HG02938 (cell line): ENCODE data around the gene MYDGF.

Experiments used
- ATAC-seq: cut with Tn5 transposase; IDR thresholded peaks from one replicate; pipeline ENCODE4 v1.9.1; 2021; ENCODE audit warnings: mild to moderate bottlenecking, moderate library complexity; ENCODE audit not compliant: unreplicated experiment

The MYDGF gene

DNA sequence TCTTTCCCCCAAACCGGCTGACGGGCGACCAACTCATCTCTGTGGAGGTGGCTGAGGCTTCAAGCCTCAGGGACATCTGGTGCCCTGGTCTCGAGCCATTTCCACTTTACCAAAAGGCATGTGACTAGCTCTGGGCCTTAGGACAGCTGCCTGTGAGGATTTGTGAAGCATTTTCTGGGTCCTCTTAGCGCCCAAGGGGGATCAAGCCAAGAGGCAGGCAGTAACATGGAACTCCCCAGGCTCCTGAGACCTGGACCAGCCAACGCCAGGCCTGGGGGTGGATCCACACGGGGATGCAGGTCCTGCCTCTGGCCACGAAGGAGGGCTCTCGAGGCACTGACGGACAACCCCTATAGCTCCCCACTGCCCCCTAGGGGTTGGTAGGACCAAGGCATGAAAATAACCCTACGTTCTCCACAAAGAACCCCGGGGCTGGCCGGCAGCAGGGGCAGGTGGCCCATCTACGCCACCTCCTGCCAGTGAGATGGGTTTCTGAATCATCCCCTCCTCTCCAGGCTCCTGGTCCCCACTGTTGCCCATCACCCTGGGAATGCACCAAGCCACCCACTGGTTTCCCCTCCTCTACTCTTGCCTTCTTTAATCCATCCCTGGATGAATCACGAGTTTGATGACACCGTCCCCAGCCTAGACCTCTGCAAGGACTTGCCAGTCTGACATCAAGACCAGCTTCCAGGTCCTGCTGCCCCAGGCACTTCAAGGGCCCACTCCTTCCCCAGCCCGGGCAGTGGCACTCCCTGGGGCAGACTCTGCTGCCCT lies 7.0 kb upstream of the MYDGF start:
- ATAC-seq: no peak

DNA sequence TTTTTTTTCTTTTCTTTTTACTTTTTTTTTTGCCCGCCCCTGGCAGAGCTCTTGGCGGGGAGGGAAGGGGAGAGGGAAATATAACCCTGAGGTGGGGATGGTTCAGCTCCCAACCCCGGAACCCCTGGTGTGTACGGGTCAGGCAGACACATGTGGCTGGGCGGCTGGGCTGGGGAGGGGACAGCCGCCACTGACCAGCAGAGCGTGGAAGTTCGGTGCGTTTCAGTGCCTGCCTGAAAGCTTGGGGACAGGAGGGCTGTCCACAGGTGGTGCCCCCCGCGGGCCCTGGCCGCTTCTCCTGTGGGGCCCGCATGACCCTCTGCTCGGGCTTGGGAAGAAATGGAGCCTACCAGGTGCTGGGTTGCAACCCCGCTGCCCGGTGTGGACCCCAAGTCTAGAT lies 5.2 kb upstream of the MYDGF start:
- ATAC-seq: no peak

DNA sequence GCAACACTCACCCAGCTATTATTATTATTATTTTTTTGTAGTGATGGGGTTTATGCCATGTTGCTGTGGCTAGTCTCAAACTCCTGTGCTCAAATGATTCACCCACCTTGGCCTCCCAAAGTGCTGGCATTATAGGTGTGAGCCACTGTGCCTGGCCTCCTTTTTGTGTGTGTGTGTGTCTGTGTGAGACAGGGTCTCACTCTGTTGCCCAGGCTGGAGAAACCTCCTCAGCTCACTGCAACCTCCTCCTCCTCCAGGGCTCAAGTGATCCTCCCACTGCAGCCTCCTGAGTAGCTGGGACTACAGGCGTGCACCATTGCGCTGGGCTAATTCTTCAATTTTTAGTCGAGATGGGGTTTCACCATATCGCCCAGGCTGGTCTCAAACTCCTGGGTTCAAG lies 3.6 kb upstream of the MYDGF start:
- no peak for ATAC-seq

DNA sequence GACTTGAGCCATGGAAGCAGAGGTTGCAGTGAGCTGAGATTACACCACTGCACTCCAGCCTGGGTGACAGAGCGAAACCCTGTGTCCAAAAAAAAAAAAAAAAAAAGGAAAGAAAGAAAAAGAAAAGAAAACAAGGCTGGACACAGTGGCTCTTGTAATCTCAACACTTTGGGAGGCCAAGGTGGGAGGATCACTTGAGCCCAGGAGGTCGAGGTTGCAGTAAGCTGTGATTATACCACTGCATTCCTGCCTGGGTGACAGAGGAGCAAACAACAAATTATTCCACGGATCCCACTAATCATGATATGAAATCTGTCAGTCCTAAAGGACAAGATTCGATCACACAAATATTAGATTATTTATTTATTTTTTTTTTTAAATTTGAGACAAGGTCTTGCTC lies 3.1 kb upstream of the MYDGF start:
- no peak for ATAC-seq

DNA sequence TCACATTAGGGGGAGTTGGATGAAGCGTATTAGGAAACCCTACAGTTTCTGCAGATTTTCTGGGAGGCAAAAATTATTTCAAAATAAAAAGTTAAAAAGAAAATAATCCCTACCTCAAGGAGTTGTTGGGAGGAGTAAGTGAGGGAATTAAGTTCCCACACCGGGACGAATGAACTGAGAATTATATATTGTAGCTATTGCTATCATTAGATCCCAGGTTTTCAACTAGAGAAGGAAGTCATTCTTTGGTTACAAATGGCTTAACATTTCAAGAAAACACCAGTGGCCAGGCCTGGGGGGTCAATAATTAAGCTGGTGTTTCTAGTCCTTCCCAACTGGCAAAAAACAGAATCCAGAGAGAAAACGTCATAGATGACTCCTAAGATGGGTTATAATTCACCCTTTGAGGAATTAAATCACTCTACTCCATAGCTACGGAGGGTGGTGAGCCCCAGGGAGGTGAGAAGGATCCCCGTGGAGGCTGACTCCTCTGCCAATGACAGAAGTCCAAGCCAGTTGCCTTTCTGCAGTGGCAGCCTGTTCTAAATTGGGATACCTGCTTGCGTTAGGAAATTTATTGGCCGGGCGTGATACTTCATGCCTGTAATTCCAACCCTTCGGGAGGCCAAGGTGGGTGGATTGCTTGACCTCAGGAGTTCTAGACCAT lies 1.2 kb upstream of the MYDGF start:
- ATAC-seq: no peak

DNA sequence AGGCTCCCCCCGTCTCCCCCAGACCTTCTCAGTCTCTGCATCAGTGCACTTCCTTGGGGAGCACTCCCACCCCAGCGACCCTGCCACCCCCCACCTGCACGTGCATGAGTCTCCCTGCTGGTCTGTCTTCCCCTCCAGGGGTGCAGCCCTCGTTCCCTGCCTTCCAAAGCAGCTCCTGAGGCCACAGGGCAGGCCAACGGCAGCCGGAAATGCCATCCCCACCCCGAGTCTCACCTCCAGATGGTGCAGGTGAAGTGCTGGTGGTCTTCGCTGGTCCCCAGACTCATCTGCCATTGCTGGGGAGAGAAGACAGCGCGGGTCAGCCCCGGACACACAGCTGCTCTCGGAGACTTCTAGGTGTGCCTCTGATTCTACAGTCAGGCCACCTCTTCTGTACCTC lies 5.5 kb downstream of the MYDGF start:
- ATAC-seq: no peak

DNA sequence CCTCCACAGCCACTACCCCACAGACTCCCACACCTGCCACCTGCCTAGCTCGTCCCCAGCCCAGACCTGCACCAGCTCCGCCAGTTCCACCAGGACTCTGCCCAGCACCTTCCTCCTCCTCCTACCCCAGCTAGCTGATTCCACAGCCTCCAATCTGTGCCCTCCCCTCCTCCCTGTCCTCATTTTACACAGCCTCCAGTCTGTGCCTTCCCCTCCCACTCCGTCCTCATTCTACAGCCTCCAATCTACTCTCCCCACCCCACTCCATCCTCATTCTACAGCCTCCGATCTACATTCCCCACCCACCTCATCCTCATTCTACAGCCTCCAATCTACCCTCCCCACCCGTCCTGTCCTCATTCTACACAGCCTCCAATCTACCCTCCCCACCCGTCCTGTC lies 7.3 kb downstream of the MYDGF start:
- ATAC-seq: no peak

DNA sequence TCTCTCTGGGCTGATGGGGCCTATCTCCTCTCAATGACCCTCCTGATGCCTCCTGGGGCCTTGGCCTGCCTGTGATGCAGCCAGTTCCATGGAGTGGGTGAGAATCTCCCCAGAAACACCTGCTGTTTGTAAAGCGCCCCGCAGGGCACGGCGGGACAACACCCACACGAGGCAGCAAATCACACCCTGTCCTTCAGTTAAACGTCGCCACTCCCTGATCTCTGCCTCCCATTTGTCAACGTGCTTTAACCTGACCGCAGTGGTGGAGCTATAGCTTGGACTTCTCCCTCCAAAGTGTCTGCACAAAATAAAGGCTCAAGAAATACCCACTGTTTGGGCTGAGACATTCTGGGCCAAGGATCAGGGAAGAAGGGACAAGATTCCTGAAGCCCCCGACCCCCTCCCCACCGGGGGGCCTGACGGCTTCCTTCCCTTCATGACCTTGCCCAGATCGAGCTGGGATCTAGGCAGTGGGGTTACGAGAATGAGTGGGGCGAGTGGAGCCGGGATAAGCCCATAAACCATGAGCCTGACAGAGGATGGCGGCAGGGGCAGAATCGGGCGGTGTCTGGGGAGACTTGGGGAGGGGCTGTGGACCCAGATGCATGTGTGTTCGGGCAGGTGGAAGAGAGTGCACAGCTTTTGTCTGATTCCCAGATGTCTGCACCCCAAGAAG lies 8.0 kb downstream of the MYDGF start:
- ATAC-seq: no peak

DNA sequence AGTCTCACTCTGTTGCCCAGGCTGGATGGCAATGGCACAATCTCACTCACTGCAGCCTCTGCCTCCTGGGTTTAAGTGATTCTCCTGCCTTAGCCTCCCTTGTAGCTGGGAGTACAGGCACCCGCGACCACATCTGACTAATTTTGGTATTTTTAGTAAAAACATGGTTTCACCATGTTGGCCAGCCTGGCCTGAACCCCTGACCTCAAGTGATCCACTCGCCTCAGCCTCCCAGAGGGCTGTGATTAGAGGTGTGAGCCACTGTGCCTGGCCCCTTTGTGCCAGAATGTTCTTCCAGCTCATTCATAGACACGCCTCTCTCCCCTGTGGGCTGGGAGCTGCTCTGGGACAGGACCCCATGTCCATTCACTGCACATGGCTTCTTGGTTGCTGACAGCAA lies 9.1 kb downstream of the MYDGF start:
- no peak for ATAC-seq

DNA sequence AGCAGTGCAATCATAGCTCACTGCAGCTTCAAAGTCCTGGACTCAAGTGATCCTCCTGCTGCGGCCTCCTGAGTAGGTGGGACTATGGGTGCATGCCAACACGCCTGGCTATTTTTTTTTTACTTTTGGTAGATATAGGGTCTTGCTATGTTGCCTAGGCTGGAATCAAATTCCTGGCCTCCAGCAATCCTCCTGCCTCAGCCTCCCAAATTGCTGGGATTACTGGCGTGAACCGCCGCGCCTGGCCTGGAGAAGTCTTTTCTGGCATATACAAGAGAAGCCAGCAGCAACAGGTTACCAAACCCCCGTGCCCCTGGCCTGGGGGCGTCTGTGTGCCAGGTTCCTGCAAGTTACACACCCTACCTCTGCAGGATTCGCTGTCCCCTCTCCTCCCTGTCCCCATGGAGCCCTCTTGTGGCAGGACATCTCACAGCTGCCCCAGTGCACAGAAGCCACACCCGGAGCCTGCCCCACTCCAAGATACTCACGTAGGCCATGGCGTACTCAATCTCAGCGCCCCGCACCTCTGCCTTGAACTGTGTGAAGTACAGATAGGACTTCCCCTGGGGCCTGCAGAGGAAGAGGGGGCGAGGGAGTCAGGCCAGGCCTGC lies 9.9 kb downstream of the MYDGF start:
- no peak for ATAC-seq

DNA sequence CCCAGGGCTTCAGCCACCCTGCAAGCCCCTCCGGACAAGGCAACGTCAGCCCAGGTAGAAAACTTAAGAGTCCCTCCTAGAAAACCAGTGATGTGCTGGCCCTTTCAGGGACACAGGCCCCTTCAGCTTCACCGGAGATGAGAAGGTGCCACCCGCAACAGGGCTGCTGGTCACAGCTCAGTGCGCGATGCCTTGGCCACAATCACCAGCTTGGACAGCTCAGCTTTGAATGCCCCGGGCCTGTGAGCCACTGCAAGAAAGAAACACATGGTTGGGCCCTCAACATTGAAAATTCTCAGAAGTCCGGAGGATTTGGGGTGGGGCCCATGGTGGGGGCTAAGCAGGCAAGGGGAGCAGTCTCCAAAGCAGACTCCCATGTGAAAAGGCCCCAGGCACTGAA lies 12.3 kb downstream of the MYDGF start:
- no peak for ATAC-seq

DNA sequence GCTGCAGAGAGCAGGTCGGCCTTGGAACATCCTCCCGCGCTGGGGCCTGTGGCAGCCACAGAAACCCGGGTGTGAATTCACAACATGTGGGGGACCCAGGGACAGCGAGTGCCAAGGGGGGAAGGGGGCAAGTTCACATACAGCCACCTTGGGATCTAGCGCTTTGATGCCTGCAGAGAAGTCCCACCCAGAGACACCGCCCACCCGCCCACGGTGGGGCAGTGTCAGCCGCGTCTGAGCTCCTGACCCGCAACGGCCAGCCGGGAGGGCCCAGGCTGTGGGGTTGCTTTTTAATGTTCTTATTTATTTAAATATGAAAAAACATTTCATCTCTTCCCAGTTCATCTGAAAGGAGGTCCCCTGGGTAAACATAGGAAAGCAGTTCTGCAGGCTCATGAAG lies 12.9 kb downstream of the MYDGF start:
- no peak for ATAC-seq

DNA sequence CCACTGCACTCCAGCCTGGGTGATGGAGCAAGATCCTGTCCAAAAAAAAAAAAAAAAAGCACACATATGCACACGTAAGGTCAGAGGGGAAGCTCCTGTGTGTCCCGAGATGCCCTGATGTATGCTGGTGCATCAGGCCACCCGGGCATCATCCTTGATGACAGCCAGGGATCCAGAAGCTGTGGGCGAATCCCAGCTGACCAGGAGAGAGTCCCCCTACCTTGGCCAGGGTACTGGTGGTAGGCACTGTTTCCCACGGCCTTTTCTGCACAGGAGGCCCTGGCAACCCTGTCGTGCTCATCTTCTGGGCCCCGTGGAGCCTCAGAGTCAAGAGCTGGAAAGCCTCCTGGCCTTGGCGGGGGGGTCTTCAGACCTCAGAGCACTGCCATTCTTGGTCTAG lies 14.0 kb downstream of the MYDGF start:
- no peak for ATAC-seq

DNA sequence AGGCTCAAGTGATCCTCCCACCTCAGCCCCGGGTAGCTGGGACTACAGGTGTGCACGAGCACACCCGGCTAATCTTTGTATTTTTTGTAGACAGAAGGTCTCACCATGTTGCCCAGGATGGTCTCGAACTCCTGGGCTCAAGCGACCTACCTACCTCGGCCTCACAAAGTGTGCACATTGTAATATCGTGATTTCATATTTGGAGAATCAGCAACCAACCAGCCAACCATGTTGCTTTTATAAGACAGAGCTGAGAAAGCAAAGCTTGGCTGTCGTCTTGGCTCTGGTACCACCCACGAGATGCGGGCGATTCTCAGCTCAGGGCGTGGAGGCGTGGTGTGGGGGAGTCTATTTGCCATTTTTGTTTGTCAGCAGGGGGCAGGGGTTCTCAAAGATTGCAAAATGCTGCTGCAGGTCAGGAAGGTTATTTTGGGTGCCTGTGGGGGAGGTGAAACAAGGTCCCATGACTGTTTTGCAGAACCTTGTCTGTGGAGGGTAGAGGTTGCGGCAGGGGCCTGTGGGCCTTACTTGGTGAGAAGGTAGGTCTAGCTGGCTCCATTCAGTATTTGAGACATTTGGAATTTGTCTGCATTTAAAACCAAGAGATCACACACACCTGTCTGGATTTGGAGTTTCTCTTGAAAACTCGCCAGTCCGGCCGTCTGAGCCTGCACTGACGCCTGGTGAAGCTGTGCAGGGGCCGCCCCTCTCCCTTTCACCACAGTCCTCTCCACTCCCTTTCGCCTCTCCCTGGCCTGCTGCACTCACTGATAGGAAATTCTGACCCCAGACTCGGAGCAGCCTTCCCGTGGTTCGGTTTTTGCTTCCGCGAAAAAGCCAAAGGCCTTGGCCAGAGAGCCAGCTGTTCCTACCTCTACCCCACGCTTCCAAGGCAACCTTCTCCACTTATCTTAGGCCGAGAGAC lies 15.4 kb downstream of the MYDGF start:
- ATAC-seq: no peak

DNA sequence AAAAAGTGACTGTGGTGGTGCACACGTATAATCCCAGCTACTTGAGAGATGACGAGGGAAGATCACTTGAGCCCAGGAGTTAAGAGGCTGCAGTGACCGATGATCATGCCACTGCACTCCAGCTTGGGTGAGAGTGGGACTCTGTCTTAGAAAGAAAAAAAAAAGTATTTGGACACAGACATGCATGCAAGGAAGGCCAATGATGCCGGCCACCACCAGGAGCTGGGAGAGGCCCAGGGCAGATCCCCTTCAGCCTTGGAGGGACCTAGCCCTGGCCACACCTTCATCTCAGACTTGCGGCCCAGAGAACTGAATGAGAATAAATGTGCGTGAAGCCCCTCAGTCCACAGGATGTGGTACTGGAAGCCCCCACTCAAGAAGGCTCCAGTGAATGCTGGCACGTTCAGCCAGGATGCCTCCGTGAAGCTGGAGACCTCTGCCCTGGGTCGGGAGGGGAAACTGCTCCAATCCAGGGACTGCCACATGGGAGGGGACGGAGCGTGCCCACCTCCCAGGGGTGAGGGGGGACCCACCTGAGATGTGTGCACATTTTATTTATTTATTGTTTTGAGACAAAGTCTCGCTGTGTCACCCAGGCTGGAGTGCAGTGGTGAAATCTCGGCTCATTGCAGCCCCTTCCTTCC lies 16.2 kb downstream of the MYDGF start:
- ATAC-seq: no peak

DNA sequence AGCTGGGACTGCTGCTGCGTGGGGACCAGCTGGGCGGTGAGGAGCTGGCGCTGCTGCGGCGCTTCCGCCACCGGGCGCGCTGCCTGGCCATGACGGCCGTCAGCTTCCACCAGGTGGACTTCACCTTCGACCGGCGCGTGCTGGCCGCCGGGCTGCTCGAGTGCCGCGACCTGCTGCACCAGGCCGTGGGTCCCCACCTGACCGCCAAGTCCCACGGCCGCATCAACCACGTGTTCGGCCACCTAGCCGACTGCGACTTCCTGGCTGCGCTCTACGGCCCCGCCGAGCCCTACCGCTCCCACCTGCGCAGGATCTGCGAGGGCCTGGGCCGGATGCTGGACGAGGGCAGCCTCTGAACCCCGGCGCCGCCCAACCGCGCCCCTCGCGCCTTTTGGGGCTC lies 18.1 kb downstream of the MYDGF start:
- no peak for ATAC-seq

DNA sequence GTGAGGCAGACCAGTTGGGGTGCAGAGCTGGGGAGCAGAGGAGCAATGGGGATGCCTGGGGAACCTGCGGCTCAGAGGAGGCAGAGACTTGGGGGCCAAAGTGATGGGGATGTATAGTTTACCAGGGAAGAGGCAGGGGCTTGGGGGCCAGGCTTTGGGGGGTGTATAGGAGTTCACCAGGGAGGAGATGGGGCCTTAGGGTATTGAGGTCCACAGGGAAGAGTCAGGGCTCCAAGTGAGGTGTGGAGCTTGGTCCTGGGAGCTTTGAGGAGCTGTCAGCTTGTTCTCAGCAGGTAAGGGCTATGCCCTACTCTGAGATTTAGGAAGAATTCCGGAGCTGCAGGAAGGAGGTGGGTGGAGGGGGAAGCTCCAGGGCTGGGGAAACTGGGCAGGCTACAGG lies 20.0 kb downstream of the MYDGF start:
- ATAC-seq: no peak

DNA sequence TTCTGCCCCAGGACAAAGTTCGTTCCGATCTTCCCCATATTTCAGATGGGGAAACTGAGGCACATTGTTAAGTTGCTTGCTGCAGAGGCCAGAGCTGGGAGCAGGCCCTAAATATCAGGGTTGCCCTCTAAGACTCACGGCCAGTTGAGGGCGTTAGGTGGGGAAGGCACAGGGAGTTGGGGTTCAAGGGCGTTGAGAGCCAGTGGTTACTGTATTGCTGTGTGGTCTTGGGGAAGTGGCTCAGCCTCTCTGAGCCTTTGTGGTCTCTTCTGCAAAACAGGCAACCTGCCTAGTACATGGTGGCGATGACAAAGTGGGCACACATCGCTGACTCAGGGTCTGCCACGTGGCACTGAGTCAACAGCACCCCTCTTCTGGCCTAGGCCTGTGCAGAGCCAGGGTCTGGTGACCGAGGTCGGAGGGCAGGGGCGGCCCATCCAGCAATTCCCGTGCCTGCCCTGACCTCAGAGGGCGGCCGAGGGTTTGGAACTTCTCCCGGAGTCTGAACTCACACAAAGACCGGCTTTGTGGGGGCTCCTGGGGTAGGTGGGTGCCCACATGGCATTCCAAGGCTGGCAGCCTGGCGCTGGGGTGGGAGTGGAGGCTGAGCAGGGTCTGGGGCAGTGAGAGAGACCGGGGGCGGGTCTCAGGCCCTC lies 20.6 kb downstream of the MYDGF start:
- no peak for ATAC-seq
